SK-N-MC (cell line): ENCODE measurements around the gene GULP1.

ENCODE experiments used
- EZH2 ChIP-seq: fragments of 200-600 bp; sonication (generic); IDR thresholded peaks from one replicate; pipeline ENCODE4 v1.6.1; 2017; ENCODE audit warnings: antibody characterized with exemption
- FOXP2 ChIP-seq: optimal IDR thresholded peaks from 2 replicates; pipeline ENCODE3; 2011; ENCODE audit warnings: mild to moderate bottlenecking, moderate library complexity; ENCODE audit not compliant: insufficient read depth; ENCODE audit errors: extremely low read length, control extremely low read depth
- POLR2AphosphoS5 ChIP-seq: IDR thresholded peaks from 2 replicates; pipeline ENCODE4 v1.6.1; 2012; ENCODE audit warnings: mild to moderate bottlenecking, low read depth, low read length, borderline replicate concordance

DNA sequence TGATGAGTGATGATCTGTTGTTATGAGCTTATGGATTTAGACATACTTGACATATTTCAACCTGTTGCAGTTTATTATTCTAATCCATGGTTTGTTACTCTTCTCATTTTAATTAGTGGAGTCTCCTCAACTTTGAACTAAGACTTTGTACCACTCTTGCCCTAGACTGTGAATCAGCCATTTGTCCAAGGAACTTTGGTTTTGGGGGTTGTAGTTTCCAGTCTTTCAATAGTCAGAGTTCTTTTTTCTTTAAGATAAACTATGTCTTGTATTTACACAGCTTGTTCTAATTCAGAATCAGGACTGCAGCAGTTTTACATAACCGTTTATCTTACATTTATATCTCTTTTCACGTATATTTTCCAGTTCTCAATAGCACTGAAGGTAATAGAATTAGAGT, 133.6 kb downstream of the GULP1 start:
- TF ChIP-seq POLR2AphosphoS5 = no peak
- TF ChIP-seq FOXP2 = no peak
- TF ChIP-seq EZH2 = no peak
